Measurements from ENCODE around the gene CYP1A1. TPM values are rescaled to one million over a fixed set of nuclear protein-coding genes. Genes with fewer than 3 reads are reported as not detected.

CYP1A1 gene
- total RNA-seq, 1 donor from 2014 or later: 189 TPM

- H3K27me3 Mint-ChIP-seq: no peaks in the 10 kb centered on the region
- peaks cover 13% of the 10 kb centered on the region for H3K4me1 Mint-ChIP-seq (ENCODE audit: unreplicated experiment)
- H3K4me3 Mint-ChIP-seq: no peak overlapping the region
- H3K36me3 Mint-ChIP-seq: no peaks in the 10 kb centered on the region
- H3K27ac Mint-ChIP-seq: no peak overlapping the region
- TF ChIP-seq CTCF (conservative IDR thresholded peaks at IDR 0.05): no peak
- no peak for DNase-seq (ENCODE audit: extremely low spot score, unreplicated experiment)
- H3K9me3 Mint-ChIP-seq: no peaks in the 10 kb centered on the region
Observed at GRCh38 chr15:74758736-74759135, 33.4 kb upstream of the CYP1A1 start.

- Mint-ChIP-seq H3K4me3 (no peak overlapping the region), H3K9me3 (no peaks in the 10 kb centered on the region), H3K27me3 (no peaks in the 10 kb centered on the region), H3K36me3 (no peaks in the 10 kb centered on the region), H3K4me1 (ENCODE audit: unreplicated experiment) (peaks cover 11% of the 10 kb centered on the region), H3K27ac (no peak overlapping the region)
- DNase-seq (ENCODE audit: extremely low spot score, unreplicated experiment): no peak
- TF ChIP-seq CTCF (conservative IDR thresholded peaks at IDR 0.05): no peak
Observed at GRCh38 chr15:74754593-74755215, 29.4 kb upstream of the CYP1A1 start.

- H3K27ac Mint-ChIP-seq: peak overlapping the region; percentile 91
- peak overlapping the region; percentile 53 for H3K4me3 Mint-ChIP-seq
- no peaks in the 10 kb centered on the region for H3K9me3 Mint-ChIP-seq
- no peaks in the 10 kb centered on the region for H3K27me3 Mint-ChIP-seq
- no peaks in the 10 kb centered on the region for H3K36me3 Mint-ChIP-seq
- peaks cover 11% of the 10 kb centered on the region for H3K4me1 Mint-ChIP-seq (ENCODE audit: unreplicated experiment)
- no peak for DNase-seq (ENCODE audit: extremely low spot score, unreplicated experiment)
- TF ChIP-seq CTCF (conservative IDR thresholded peaks at IDR 0.05): no peak
Observed at GRCh38 chr15:74752531-74752930, 27.2 kb upstream of the CYP1A1 start.

- H3K27ac Mint-ChIP-seq: peak overlapping the region; percentile 91
- peaks cover 11% of the 10 kb centered on the region for H3K4me1 Mint-ChIP-seq (ENCODE audit: unreplicated experiment)
- H3K9me3 Mint-ChIP-seq: no peaks in the 10 kb centered on the region
- H3K4me3 Mint-ChIP-seq: no peak overlapping the region
- no peak for DNase-seq (ENCODE audit: extremely low spot score, unreplicated experiment)
- H3K27me3 Mint-ChIP-seq: no peaks in the 10 kb centered on the region
- H3K36me3 Mint-ChIP-seq: no peaks in the 10 kb centered on the region
- no peak for TF ChIP-seq CTCF (conservative IDR thresholded peaks at IDR 0.05)
Observed at GRCh38 chr15:74752011-74752410, 26.7 kb upstream of the CYP1A1 start.

GRCh38 chr15:74750751-74751150 is 25.4 kb upstream of the CYP1A1 start:
- Mint-ChIP-seq H3K9me3 (no peaks in the 10 kb centered on the region), H3K4me3 (no peak overlapping the region), H3K27me3 (no peaks in the 10 kb centered on the region), H3K36me3 (no peaks in the 10 kb centered on the region), H3K27ac (no peak overlapping the region), H3K4me1 (ENCODE audit: unreplicated experiment) (peaks cover 11% of the 10 kb centered on the region)
- DNase-seq (ENCODE audit: extremely low spot score, unreplicated experiment): no peak
- no peak for TF ChIP-seq CTCF (conservative IDR thresholded peaks at IDR 0.05)

- no peak for DNase-seq (ENCODE audit: extremely low spot score, unreplicated experiment)
- Mint-ChIP-seq H3K9me3 (no peaks in the 10 kb centered on the region), H3K27ac (no peak overlapping the region), H3K27me3 (no peaks in the 10 kb centered on the region), H3K36me3 (no peaks in the 10 kb centered on the region), H3K4me1 (ENCODE audit: unreplicated experiment) (peaks cover 11% of the 10 kb centered on the region), H3K4me3 (no peak overlapping the region)
- no peak for TF ChIP-seq CTCF (conservative IDR thresholded peaks at IDR 0.05)
Observed at GRCh38 chr15:74749832-74750231, 24.5 kb upstream of the CYP1A1 start.
